Liver (tissue), 9 donors: Measurements from ENCODE around the gene LAGE3. TPM values are rescaled to one million over a fixed set of nuclear protein-coding genes. Genes with fewer than 3 reads are reported as not detected.

Experiments
- DNase-seq: peaks from one replicate; pipeline ENCODE4 v3.0.0-alpha.2; 2017; ENCODE audit warnings: low spot score
- H3K27ac ChIP-seq, 2 donors: one replicate each; pipeline ENCODE4 v1.7.0; 2013; ENCODE audit warnings: inconsistent platforms in 2 of 2, low read length in 2 of 2, control low read depth in 1 of 2, low read depth in 1 of 2, mild to moderate bottlenecking in 1 of 2
- H3K27me3 ChIP-seq, 4 donors: one replicate each; pipeline versions ENCODE4 v1.6.1 to v1.7.0; 2013; ENCODE audit warnings: low read length in 3 of 4, inconsistent platforms in 1 of 4, mild to moderate bottlenecking in 1 of 4, moderate library complexity in 1 of 4; ENCODE audit not compliant: control insufficient read depth in 4 of 4, insufficient read depth in 4 of 4
- H3K36me3 ChIP-seq, 4 donors: one replicate each; pipeline versions ENCODE4 v1.6.1 to v1.7.0; 2013; ENCODE audit warnings: low read length in 3 of 4, mild to moderate bottlenecking in 3 of 4, low read depth in 1 of 4, moderate library complexity in 1 of 4; ENCODE audit not compliant: control insufficient read depth in 4 of 4, insufficient read depth in 3 of 4
- H3K4me1 ChIP-seq, 4 donors: one replicate each; pipeline versions ENCODE4 v1.6.1 to v1.7.0; 2013; ENCODE audit warnings: low read length in 3 of 4, mild to moderate bottlenecking in 3 of 4, moderate library complexity in 1 of 4; ENCODE audit not compliant: control insufficient read depth in 4 of 4, insufficient read depth in 4 of 4
- H3K4me3 ChIP-seq, 3 donors: one replicate each; pipeline versions ENCODE4 v1.6.1 to v1.7.0; 2013; ENCODE audit warnings: low read length in 3 of 3, control low read depth in 1 of 3, low read depth in 1 of 3, mild to moderate bottlenecking in 1 of 3
- H3K9ac ChIP-seq, 2 donors: one replicate each; pipeline ENCODE4 v1.7.0; 2013; ENCODE audit warnings: low read length in 2 of 2, mild to moderate bottlenecking in 2 of 2, moderate library complexity in 2 of 2, control low read depth in 1 of 2, low read depth in 1 of 2
- H3K9me3 ChIP-seq, 4 donors: one replicate each; pipeline versions ENCODE4 v1.6.1 to v1.7.0; 2013; ENCODE audit warnings: low read length in 3 of 4; ENCODE audit not compliant: control insufficient read depth in 4 of 4
- ATF3 ChIP-seq: IDR thresholded peaks from 2 replicates; pipeline ENCODE4 v1.6.1; 2016; ENCODE audit warnings: antibody characterized with exemption
- EGR1 ChIP-seq, 2 donors: IDR thresholded peaks; 2 replicates each; pipeline ENCODE4 v1.6.1; 2016 to 2018; ENCODE audit warnings: antibody characterized with exemption in 2 of 2, low read depth in 2 of 2
- FOXA2 ChIP-seq: IDR thresholded peaks from 2 replicates; pipeline ENCODE4 v1.6.1; 2016; ENCODE audit warnings: antibody characterized with exemption
- GABPA ChIP-seq, 2 donors: IDR thresholded peaks in 1 of 2; conservative IDR thresholded peaks in 1 of 2; 2 replicates each; pipeline ENCODE4 v1.6.1; 2016; ENCODE audit warnings: antibody characterized with exemption in 2 of 2, mild to moderate bottlenecking in 1 of 2, moderate library complexity in 1 of 2
- HNF4A ChIP-seq, 2 donors: conservative IDR thresholded peaks; 2 replicates each; pipeline ENCODE4 v1.6.1; 2016; ENCODE audit warnings: antibody characterized with exemption in 2 of 2, mild to moderate bottlenecking in 2 of 2
- HNF4G ChIP-seq: IDR thresholded peaks from 2 replicates; pipeline ENCODE4 v1.6.1; 2016; ENCODE audit warnings: antibody characterized with exemption
- JUND ChIP-seq, 2 donors: IDR thresholded peaks; 2 replicates each; pipeline ENCODE4 v1.6.1; 2016; ENCODE audit warnings: antibody characterized with exemption in 2 of 2
- MAX ChIP-seq: IDR thresholded peaks from 2 replicates; pipeline ENCODE4 v1.6.1; 2016; ENCODE audit warnings: antibody characterized with exemption
- NR2F2 ChIP-seq: IDR thresholded peaks from 2 replicates; pipeline ENCODE4 v1.6.1; 2016; ENCODE audit warnings: antibody characterized with exemption
- RAD21 ChIP-seq, 2 donors: IDR thresholded peaks; 2 replicates each; pipeline ENCODE4 v1.6.1; 2016; ENCODE audit warnings: antibody characterized with exemption in 2 of 2, mild to moderate bottlenecking in 2 of 2
- RXRA ChIP-seq, 2 donors: IDR thresholded peaks; 2 replicates each; pipeline ENCODE4 v1.6.1; 2017 to 2018; ENCODE audit warnings: antibody characterized with exemption in 2 of 2, mild to moderate bottlenecking in 1 of 2
- SP1 ChIP-seq: IDR thresholded peaks from 2 replicates; pipeline ENCODE4 v1.6.1; 2018; ENCODE audit warnings: antibody characterized with exemption, mild to moderate bottlenecking
- TAF1 ChIP-seq: conservative IDR thresholded peaks from 2 replicates; pipeline ENCODE4 v1.6.1; 2016; ENCODE audit warnings: antibody characterized with exemption, mild to moderate bottlenecking
- YY1 ChIP-seq: IDR thresholded peaks from 2 replicates; pipeline ENCODE4 v1.6.1; 2016; ENCODE audit warnings: antibody characterized with exemption, mild to moderate bottlenecking
- WGBS: extraction: QIAGEN DNeasy Blood & Tissue Kit; methylation state at CpG from one replicate; pipeline ENCODE4 v1.1.7; 2013; 5-methylcytosine and 5-hydroxymethylcytosine counted together
- polyA plus RNA-seq, 2 donors: library from polyadenylated mRNA; stranded (reverse) in 1 of 2; unstranded in 1 of 2; fragments of 200-250 nt in 1 of 2; fragments of >200 nt in 1 of 2; fragmentation: Nextera tagmentation in 1 of 2; extraction: Ambion mirVana in 1 of 2; gene quantifications; one replicate each; pipeline versions ENCODE4 v1.2.1 to v1.2.3, GENCODE V29; 2013 to 2015
- total RNA-seq, 2 donors: library from RNA; depleted of rRNA; stranded (reverse); fragments of >200 nt; gene quantifications; one replicate each; pipeline ENCODE4 v1.2.3, GENCODE V29; 2014
- TF ChIP-seq, protein P1 (sequence below): IDR thresholded peaks from 2 replicates; pipeline ENCODE4 v1.6.1; 2016; ENCODE audit warnings: antibody characterized with exemption, mild to moderate bottlenecking
- TF ChIP-seq, protein P2 (sequence below): fragments of 150-350 bp; IDR thresholded peaks from 2 replicates; pipeline ENCODE4 v1.5.1; 2017; ENCODE audit warnings: improper control_type of control experiment, low read depth, low read length; ENCODE audit not compliant: missing input control
- donor health status: healthy.
- donor health status: healthy.
- donor health status: healthy.
- donor health status: healthy.
- donor health status: healthy.

LAGE3 gene
- total and polyA plus RNA-seq, 4 donors = 8.5 to 18.1 (median 12.7) TPM

GRCh38 chrX:154490414-154491083, 11.5 kb upstream of the LAGE3 start, which contains the start of gene SLC10A3:
SLC10A3 (minus strand) TSS chrX:154490629; CDS start chrX:154488940, 1,689 bp downstream.
- under 1% methylated on average over 71 of the region's 71 CpGs for WGBS
- Histone ChIP-seq H3K36me3 (peaks cover 0 to 3% (median 0%) of the 10 kb centered on the region in 4 donors), H3K4me1 (peaks cover under 1 to 18% (median 8%) of the 10 kb centered on the region in 4 donors), H3K9me3 (no peaks in the 10 kb centered on the region), H3K4me3 (peak within 1 kb of the TSS; percentile 56 to 67 (median 57)), H3K27ac (peak within 1 kb of the TSS; percentile 88 to 94), H3K27me3 (peaks cover 0 to 3% (median 0%) of the 10 kb centered on the region in 4 donors), H3K9ac (peak within 1 kb of the TSS; percentile 5 to 81)
- DNase-seq = peak; percentile 91
- TF ChIP-seq HNF4A (conservative IDR thresholded peaks at IDR 0.05) (no peak), TAF1 (peak; percentile 60), RXRA (IDR thresholded peaks at IDR 0.05) (peak; percentile 32 to 36), JUND (IDR thresholded peaks at IDR 0.05) (no peak), SP1 (peak; percentile 58), GABPA (IDR thresholded peaks at IDR 0.05 in 1 of 2, conservative IDR thresholded peaks at IDR 0.05 in 1 of 2) (peak in 1 of 2 donors; percentile 63), YY1 (peak; percentile 56), RAD21 (IDR thresholded peaks at IDR 0.05) (peak; percentile 37 to 39)
- TF ChIP-seq, protein P1, sequence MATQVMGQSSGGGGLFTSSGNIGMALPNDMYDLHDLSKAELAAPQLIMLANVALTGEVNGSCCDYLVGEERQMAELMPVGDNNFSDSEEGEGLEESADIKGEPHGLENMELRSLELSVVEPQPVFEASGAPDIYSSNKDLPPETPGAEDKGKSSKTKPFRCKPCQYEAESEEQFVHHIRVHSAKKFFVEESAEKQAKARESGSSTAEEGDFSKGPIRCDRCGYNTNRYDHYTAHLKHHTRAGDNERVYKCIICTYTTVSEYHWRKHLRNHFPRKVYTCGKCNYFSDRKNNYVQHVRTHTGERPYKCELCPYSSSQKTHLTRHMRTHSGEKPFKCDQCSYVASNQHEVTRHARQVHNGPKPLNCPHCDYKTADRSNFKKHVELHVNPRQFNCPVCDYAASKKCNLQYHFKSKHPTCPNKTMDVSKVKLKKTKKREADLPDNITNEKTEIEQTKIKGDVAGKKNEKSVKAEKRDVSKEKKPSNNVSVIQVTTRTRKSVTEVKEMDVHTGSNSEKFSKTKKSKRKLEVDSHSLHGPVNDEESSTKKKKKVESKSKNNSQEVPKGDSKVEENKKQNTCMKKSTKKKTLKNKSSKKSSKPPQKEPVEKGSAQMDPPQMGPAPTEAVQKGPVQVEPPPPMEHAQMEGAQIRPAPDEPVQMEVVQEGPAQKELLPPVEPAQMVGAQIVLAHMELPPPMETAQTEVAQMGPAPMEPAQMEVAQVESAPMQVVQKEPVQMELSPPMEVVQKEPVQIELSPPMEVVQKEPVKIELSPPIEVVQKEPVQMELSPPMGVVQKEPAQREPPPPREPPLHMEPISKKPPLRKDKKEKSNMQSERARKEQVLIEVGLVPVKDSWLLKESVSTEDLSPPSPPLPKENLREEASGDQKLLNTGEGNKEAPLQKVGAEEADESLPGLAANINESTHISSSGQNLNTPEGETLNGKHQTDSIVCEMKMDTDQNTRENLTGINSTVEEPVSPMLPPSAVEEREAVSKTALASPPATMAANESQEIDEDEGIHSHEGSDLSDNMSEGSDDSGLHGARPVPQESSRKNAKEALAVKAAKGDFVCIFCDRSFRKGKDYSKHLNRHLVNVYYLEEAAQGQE = peak; percentile 65

GRCh38 chrX:154490021-154490413, 10.9 kb upstream of the LAGE3 start:
- DNase-seq = no peak
- WGBS = 1% methylated on average over 19 of the region's 19 CpGs
- peaks cover 0 to 4% (median 1%) of the 10 kb centered on the region in 4 donors for H3K36me3 ChIP-seq
- H3K9ac ChIP-seq = peak overlapping the region; percentile 5 to 21
- peaks cover 0 to 3% (median 0%) of the 10 kb centered on the region in 4 donors for H3K27me3 ChIP-seq
- peak overlapping the region; percentile 52 to 67 (median 57) for H3K4me3 ChIP-seq
- H3K4me1 ChIP-seq = peaks cover 6 to 23% (median 13%) of the 10 kb centered on the region in 4 donors
- no peak for TF ChIP-seq JUND (IDR thresholded peaks at IDR 0.05)
- TF ChIP-seq, protein P2, sequence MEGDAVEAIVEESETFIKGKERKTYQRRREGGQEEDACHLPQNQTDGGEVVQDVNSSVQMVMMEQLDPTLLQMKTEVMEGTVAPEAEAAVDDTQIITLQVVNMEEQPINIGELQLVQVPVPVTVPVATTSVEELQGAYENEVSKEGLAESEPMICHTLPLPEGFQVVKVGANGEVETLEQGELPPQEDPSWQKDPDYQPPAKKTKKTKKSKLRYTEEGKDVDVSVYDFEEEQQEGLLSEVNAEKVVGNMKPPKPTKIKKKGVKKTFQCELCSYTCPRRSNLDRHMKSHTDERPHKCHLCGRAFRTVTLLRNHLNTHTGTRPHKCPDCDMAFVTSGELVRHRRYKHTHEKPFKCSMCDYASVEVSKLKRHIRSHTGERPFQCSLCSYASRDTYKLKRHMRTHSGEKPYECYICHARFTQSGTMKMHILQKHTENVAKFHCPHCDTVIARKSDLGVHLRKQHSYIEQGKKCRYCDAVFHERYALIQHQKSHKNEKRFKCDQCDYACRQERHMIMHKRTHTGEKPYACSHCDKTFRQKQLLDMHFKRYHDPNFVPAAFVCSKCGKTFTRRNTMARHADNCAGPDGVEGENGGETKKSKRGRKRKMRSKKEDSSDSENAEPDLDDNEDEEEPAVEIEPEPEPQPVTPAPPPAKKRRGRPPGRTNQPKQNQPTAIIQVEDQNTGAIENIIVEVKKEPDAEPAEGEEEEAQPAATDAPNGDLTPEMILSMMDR = no peak
- TF ChIP-seq EGR1 (IDR thresholded peaks at IDR 0.05; ENCODE audit: low read depth in 2 of 2) = no peak
- no peak for TF ChIP-seq NR2F2
- TF ChIP-seq HNF4G = no peak
- no peak for TF ChIP-seq HNF4A (conservative IDR thresholded peaks at IDR 0.05)
- TF ChIP-seq, protein P1 = no peak
- no peak for TF ChIP-seq GABPA (IDR thresholded peaks at IDR 0.05 in 1 of 2, conservative IDR thresholded peaks at IDR 0.05 in 1 of 2)
- no peak for TF ChIP-seq RAD21 (IDR thresholded peaks at IDR 0.05)
- no peak for TF ChIP-seq RXRA (IDR thresholded peaks at IDR 0.05)
- no peak for TF ChIP-seq TAF1
- TF ChIP-seq SP1 = no peak
- TF ChIP-seq YY1 = no peak
- TF ChIP-seq MAX = no peak
- TF ChIP-seq FOXA2 = no peak
- TF ChIP-seq ATF3 = no peak
- peak overlapping the region; percentile 83 to 84 for H3K27ac ChIP-seq
- H3K9me3 ChIP-seq = no peaks in the 10 kb centered on the region
